Peyer's patch (tissue), 4 donors: ENCODE measurements around the gene PCP4L1. TPM values are rescaled to one million over a fixed set of nuclear protein-coding genes. Genes with fewer than 3 reads are reported as not detected.

ENCODE experiments used
- DNase-seq, 3 donors: peaks; one replicate each; pipeline ENCODE4 v3.0.0-alpha.2; 2017 to 2019
- H3K27ac ChIP-seq, 4 donors: fragments of 200-600 bp; sonication (generic); one replicate each; pipeline ENCODE4 v1.5.1; 2016 to 2019
- H3K27me3 ChIP-seq, 2 donors: fragments of 200-600 bp; sonication (generic); one replicate each; pipeline ENCODE4 v1.5.1; 2019
- H3K36me3 ChIP-seq, 3 donors: fragments of 200-600 bp; sonication (generic); one replicate each; pipeline ENCODE4 v1.5.1; 2016 to 2019
- H3K4me1 ChIP-seq, 4 donors: fragments of 200-600 bp; sonication (generic); one replicate each; pipeline ENCODE4 v1.5.1; 2016 to 2019
- H3K4me3 ChIP-seq, 4 donors: fragments of 200-600 bp; sonication (generic); 1 replicate in 3 of 4; 2 replicates in 1 of 4; pipeline ENCODE4 v1.5.1; 2016 to 2019; ENCODE audit warnings: mild to moderate bottlenecking in 1 of 4
- H3K9me3 ChIP-seq, 4 donors: fragments of 200-600 bp; sonication (generic); one replicate each; pipeline ENCODE4 v1.5.1; 2016 to 2019; ENCODE audit warnings: mild to moderate bottlenecking in 1 of 4
- CTCF ChIP-seq, 6 experiments: fragments of 450-650 bp in 4 of 6; fragments of 200-600 bp in 2 of 6; sonication (generic) in 1 of 6; IDR thresholded peaks; one replicate each; pipeline ENCODE4 v1.5.1; 2017 to 2019; ENCODE audit warnings: antibody characterized with exemption in 6 of 6, mild to moderate bottlenecking in 3 of 6, moderate library complexity in 1 of 6
- POLR2A ChIP-seq, 2 donors: fragments of 450-650 bp; IDR thresholded peaks; one replicate each; pipeline ENCODE4 v1.5.1; 2017; ENCODE audit warnings: antibody characterized with exemption in 2 of 2, mild to moderate bottlenecking in 2 of 2, moderate library complexity in 2 of 2
- total RNA-seq, 4 donors: library from RNA; depleted of rRNA; stranded (reverse); fragments of >200 nt; gene quantifications; one replicate each; pipeline ENCODE4 v1.1.0, GENCODE V29; 2016

Gene PCP4L1
- total RNA-seq, 4 donors from 2014 or later = not detected

GRCh38 chr1:161324020-161324419 is 65.5 kb downstream of the PCP4L1 start:
- no peak for DNase-seq
- peaks cover 0 to 51% (median 0%) of the 10 kb centered on the region in 3 donors for H3K36me3 ChIP-seq
- no peak for TF ChIP-seq CTCF (IDR thresholded peaks at IDR 0.05)

GRCh38 chr1:161330346-161330745 is 71.8 kb downstream of the PCP4L1 start:
- no peaks in the 10 kb centered on the region for H3K9me3 ChIP-seq
- peaks cover 0 to 93% (median 0%) of the 10 kb centered on the region in 3 donors for H3K36me3 ChIP-seq
- no peaks in the 10 kb centered on the region for H3K4me1 ChIP-seq
- H3K27me3 ChIP-seq = no peaks in the 10 kb centered on the region
- no peak for DNase-seq
- TF ChIP-seq CTCF (IDR thresholded peaks at IDR 0.05) = no peak
- no peak overlapping the region for H3K4me3 ChIP-seq
- H3K27ac ChIP-seq = no peak overlapping the region

More at GRCh38 chr1:161324020-161324419, 65.5 kb downstream of the PCP4L1 start:
- Histone ChIP-seq H3K4me1 (no peaks in the 10 kb centered on the region), H3K4me3 (no peak overlapping the region), H3K27me3 (no peaks in the 10 kb centered on the region), H3K27ac (no peak overlapping the region), H3K9me3 (no peaks in the 10 kb centered on the region)

GRCh38 chr1:161333166-161333565 is 74.6 kb downstream of the PCP4L1 start:
- no peak for DNase-seq
- H3K36me3 ChIP-seq = peaks cover 0 to 95% (median 0%) of the 10 kb centered on the region in 3 donors
- no peak overlapping the region for H3K27ac ChIP-seq
- H3K4me3 ChIP-seq = no peak overlapping the region
- H3K4me1 ChIP-seq = no peaks in the 10 kb centered on the region
- no peak for TF ChIP-seq POLR2A (IDR thresholded peaks at IDR 0.05)
- no peak for TF ChIP-seq CTCF (IDR thresholded peaks at IDR 0.05)
- H3K27me3 ChIP-seq = no peaks in the 10 kb centered on the region
- H3K9me3 ChIP-seq = no peaks in the 10 kb centered on the region

Other genes starting within 250 kb of the PCP4L1 start
- 100 to 1,000 TPM in 3 of 4 donors, 10 to 100 TPM in 1; 28.9 to 138 (median 110) TPM for gene F11R, start 237.6 kb upstream of the PCP4L1 start, total RNA-seq
- gene TSTD1, start 219.8 kb upstream of the PCP4L1 start, total RNA-seq = 100 to 1,000 TPM in 1 of 4 donors, 10 to 100 TPM in 3; 33.0 to 152 (median 78.8) TPM
- 100 to 1,000 TPM in 1 of 4 donors, 10 to 100 TPM in 3; 72.0 to 119 (median 98.2) TPM for gene USF1, start 212.8 kb upstream of the PCP4L1 start, total RNA-seq
- 10 to 100 TPM in 1 of 4 donors, 1 to 10 TPM in 3; 5.1 to 31.4 (median 6.7) TPM for gene ARHGAP30, start 188.9 kb upstream of the PCP4L1 start, total RNA-seq
- gene NECTIN4, start 169.2 kb upstream of the PCP4L1 start, total RNA-seq = 1 to 10 TPM in 3 of 4 donors, under 1 TPM in 1; 0.54 to 2.5 (median 1.6) TPM
- gene KLHDC9, start 160.4 kb upstream of the PCP4L1 start, total RNA-seq = 1 to 10 TPM in 3 of 4 donors, not detected in 1; 2.1 to 4.8 (median 2.4) TPM
- gene PFDN2, start 140.7 kb upstream of the PCP4L1 start, total RNA-seq = 10 to 100 TPM; 11.6 to 68.5 (median 15.2) TPM
- gene NIT1, start 140.6 kb upstream of the PCP4L1 start, total RNA-seq = 100 to 1,000 TPM in 3 of 4 donors, 10 to 100 TPM in 1; 54.5 to 148 (median 120) TPM
- 10 to 100 TPM; 23.0 to 48.7 (median 31.4) TPM for gene DEDD, start 126.1 kb upstream of the PCP4L1 start, total RNA-seq
- 10 to 100 TPM; 36.9 to 82.5 (median 61.7) TPM for gene UFC1, start 104.8 kb upstream of the PCP4L1 start, total RNA-seq
- 10 to 100 TPM; 11.6 to 52.8 (median 39.0) TPM for gene USP21, start 99.2 kb upstream of the PCP4L1 start, total RNA-seq
- 10 to 100 TPM in 3 of 4 donors, 1 to 10 TPM in 1; 9.5 to 38.0 (median 20.9) TPM for gene PPOX, start 92.3 kb upstream of the PCP4L1 start, total RNA-seq
- gene B4GALT3, start 81.2 kb upstream of the PCP4L1 start, total RNA-seq = 10 to 100 TPM; 25.2 to 34.1 (median 29.4) TPM
- gene ADAMTS4, start 59.7 kb upstream of the PCP4L1 start, total RNA-seq = 10 to 100 TPM in 1 of 4 donors, 1 to 10 TPM in 2, under 1 TPM in 1; 0.18 to 65.2 (median 1.9) TPM
- gene NDUFS2, start 56.4 kb upstream of the PCP4L1 start, total RNA-seq = 100 to 1,000 TPM; 157 to 192 (median 176) TPM
- gene FCER1G, start 43.5 kb upstream of the PCP4L1 start, total RNA-seq = 10 to 100 TPM in 2 of 4 donors, 1 to 10 TPM in 1, not detected in 1; 5.1 to 33.8 (median 11.9) TPM
- not detected for gene APOA2, start 35.1 kb upstream of the PCP4L1 start, total RNA-seq
- gene TOMM40L, start 32.7 kb upstream of the PCP4L1 start, total RNA-seq = 10 to 100 TPM in 3 of 4 donors, 1 to 10 TPM in 1; 8.3 to 32.2 (median 24.9) TPM
- gene NR1I3, start 20.5 kb upstream of the PCP4L1 start, total RNA-seq = 1 to 10 TPM in 1 of 4 donors, not detected in 3; 3.2 TPM
- gene MPZ, start 51.2 kb downstream of the PCP4L1 start, total RNA-seq = 1 to 10 TPM in 3 of 4 donors, not detected in 1; 1.5 to 3.3 (median 2.3) TPM
- gene SDHC, start 55.6 kb downstream of the PCP4L1 start, total RNA-seq = 10 to 100 TPM; 33.3 to 85.5 (median 60.6) TPM
- not detected for gene CFAP126, start 109.1 kb downstream of the PCP4L1 start, total RNA-seq
- 10 to 100 TPM in 1 of 4 donors, 1 to 10 TPM in 3; 3.3 to 14.3 (median 5.9) TPM for gene FCGR2A, start 246.7 kb downstream of the PCP4L1 start, total RNA-seq